HG03060 (cell line): ENCODE data around the gene F2RL3.

Experiments used
- ATAC-seq: cut with Tn5 transposase; IDR thresholded peaks from one replicate; pipeline ENCODE4 v1.9.1; 2021; ENCODE audit warnings: low read depth, moderate number of reproducible peaks; ENCODE audit not compliant: unreplicated experiment

F2RL3 gene

GRCh38 chr19:16892868-16893685 is 4.3 kb downstream of the F2RL3 start:
- no peak for ATAC-seq

GRCh38 chr19:16893686-16893989 is 4.8 kb downstream of the F2RL3 start:
- ATAC-seq: no peak

GRCh38 chr19:16894080-16894479 is 5.3 kb downstream of the F2RL3 start:
- ATAC-seq: no peak

- no peak for ATAC-seq
Observed at GRCh38 chr19:16895467-16896145, 6.8 kb downstream of the F2RL3 start.

- no peak for ATAC-seq
Observed at GRCh38 chr19:16896146-16897028, 7.6 kb downstream of the F2RL3 start.

GRCh38 chr19:16897029-16897855 is 8.4 kb downstream of the F2RL3 start:
- no peak for ATAC-seq

GRCh38 chr19:16897856-16898161 is 9.0 kb downstream of the F2RL3 start:
- no peak for ATAC-seq

GRCh38 chr19:16898361-16899015 is 9.7 kb downstream of the F2RL3 start:
- no peak for ATAC-seq

GRCh38 chr19:16899566-16900075 is 10.8 kb downstream of the F2RL3 start:
- no peak for ATAC-seq

GRCh38 chr19:16901491-16902175 is 12.8 kb downstream of the F2RL3 start:
- no peak for ATAC-seq

GRCh38 chr19:16902545-16902944 is 13.7 kb downstream of the F2RL3 start:
- ATAC-seq: no peak

GRCh38 chr19:16903347-16903746 is 14.5 kb downstream of the F2RL3 start:
- ATAC-seq: no peak

GRCh38 chr19:16904599-16904998 is 15.8 kb downstream of the F2RL3 start:
- no peak for ATAC-seq

GRCh38 chr19:16908759-16909158 is 20.0 kb downstream of the F2RL3 start:
- no peak for ATAC-seq

- ATAC-seq: no peak
Observed at GRCh38 chr19:16911046-16911445, 22.2 kb downstream of the F2RL3 start.

- ATAC-seq: no peak
Observed at GRCh38 chr19:16912780-16913179, 24.0 kb downstream of the F2RL3 start.

GRCh38 chr19:16914421-16914820 is 25.6 kb downstream of the F2RL3 start:
- no peak for ATAC-seq

GRCh38 chr19:16915135-16915534 is 26.3 kb downstream of the F2RL3 start:
- no peak for ATAC-seq

GRCh38 chr19:16915734-16916133 is 26.9 kb downstream of the F2RL3 start:
- no peak for ATAC-seq
